Measurements from ENCODE around the gene SAYSD1. TPM values are rescaled to one million over a fixed set of nuclear protein-coding genes. Genes with fewer than 3 reads are reported as not detected.

SAYSD1 gene
- total RNA-seq, 1 experiment from 2014 or later, result 9.4 TPM

DNA sequence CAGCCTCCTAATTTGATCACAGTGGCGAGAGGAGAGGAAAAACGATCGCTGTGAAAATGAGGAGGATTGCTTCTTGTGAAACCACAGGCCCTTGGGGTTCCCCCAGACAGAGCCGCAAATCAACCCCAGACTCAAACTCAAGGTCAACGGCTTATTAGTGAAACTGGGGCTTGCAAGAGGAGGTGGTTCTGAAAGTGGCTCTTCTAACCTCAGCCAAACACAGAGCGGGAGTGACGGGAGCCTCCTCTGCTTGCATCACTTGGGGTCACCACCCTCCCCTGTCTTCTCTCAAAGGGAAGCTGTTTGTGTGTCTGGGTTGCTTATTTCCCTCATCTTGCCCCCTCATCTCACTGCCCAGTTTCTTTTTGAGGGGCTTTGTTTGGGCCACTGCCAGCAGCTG, 28.7 kb downstream of the SAYSD1 start:
- Histone ChIP-seq H2BK12ac (ENCODE audit: insufficient read length, low read depth, low read length) (no peak overlapping the region), H3K79me1 (ENCODE audit: insufficient read depth, low read depth, low read length, poor library complexity, severe bottlenecking) (no peaks in the 10 kb centered on the region), H3K27me3 (ENCODE audit: insufficient read depth, low read length) (no peaks in the 10 kb centered on the region), H3K9ac (ENCODE audit: extremely low read depth, insufficient read length, low read length) (no peak overlapping the region), H2BK20ac (ENCODE audit: low read depth, low read length, poor library complexity, severe bottlenecking) (no peak overlapping the region), H3K4ac (ENCODE audit: low read depth, low read length) (no peak overlapping the region), H2AFZ (ENCODE audit: low read length) (no peak overlapping the region), H3T11ph (ENCODE audit: low read length) (no peak overlapping the region), H2AK5ac (ENCODE audit: insufficient read length, low read length) (no peak overlapping the region), H3K18ac (ENCODE audit: insufficient read length, low read depth, low read length) (no peak overlapping the region), H3K14ac (ENCODE audit: insufficient read depth, low read length) (no peak overlapping the region), H3K23ac (ENCODE audit: insufficient read length, low read depth, low read length) (no peak overlapping the region), H4K5ac (ENCODE audit: insufficient read length, low read depth, low read length) (no peak overlapping the region), H3K4me2 (ENCODE audit: insufficient read depth, insufficient read length, low read length) (no peak overlapping the region), H4K91ac (ENCODE audit: insufficient read length, low read depth, low read length) (no peak overlapping the region), H3K56ac (ENCODE audit: insufficient read length, low read depth, low read length) (no peak overlapping the region), H2BK120ac (ENCODE audit: low read depth, low read length, poor library complexity, severe bottlenecking) (no peak overlapping the region), H3K23me2 (ENCODE audit: insufficient read length, low read depth, low read length, poor library complexity, severe bottlenecking) (no peaks in the 10 kb centered on the region), H2BK5ac (ENCODE audit: insufficient read length, low read length) (no peak overlapping the region), H3K4me1 (ENCODE audit: insufficient read depth, low read length) (peaks cover 4% of the 10 kb centered on the region), H2BK15ac (ENCODE audit: low read depth, low read length) (no peak overlapping the region), H3K79me2 (ENCODE audit: insufficient read depth, low read length) (no peaks in the 10 kb centered on the region), H4K20me1 (ENCODE audit: control insufficient read depth, insufficient read depth, insufficient read length) (no peaks in the 10 kb centered on the region), H3K9me3 (ENCODE audit: control insufficient read depth, low read depth, low read length) (no peaks in the 10 kb centered on the region), H3K27ac (ENCODE audit: insufficient read length, low read depth, low read length) (no peak overlapping the region), H4K8ac (replicated peaks; ENCODE audit: insufficient read length, low read depth, low read length) (no peak overlapping the region)
- Mint-ChIP-seq H3K4me3 (no peak overlapping the region), H3K27ac (peak overlapping the region in 1 of 3 experiments; percentile 32; a peak in 2 of 7 replicates), H3K4me1 (peaks cover 54 to 68% of the 10 kb centered on the region in 2 experiments), H3K27me3 (ENCODE audit: low read depth) (peaks cover 14% of the 10 kb centered on the region), H3K36me3 (ENCODE audit: insufficient read depth in 1 of 3, low read depth in 3 of 3) (no peaks in the 10 kb centered on the region; a peak in 1 of 7 replicates), H3K9me3 (no peaks in the 10 kb centered on the region)
- no peak for DNase-seq
- WGBS (ENCODE audit: extremely low coverage, insufficient read length, low lambda C conversion rate), result no CpG with 5 or more reads among the region's 7 CpGs
- no peak for TF ChIP-seq CTCF (conservative IDR thresholded peaks at IDR 0.05)

Measured in H9 (cell line).